Measurements from ENCODE around the gene ATP1A4. TPM values are rescaled to one million over a fixed set of nuclear protein-coding genes. Genes with fewer than 3 reads are reported as not detected.

Gene ATP1A4
- total RNA-seq, 2 donors from 2014 or later, result 2.8 to 5.2 TPM

DNA sequence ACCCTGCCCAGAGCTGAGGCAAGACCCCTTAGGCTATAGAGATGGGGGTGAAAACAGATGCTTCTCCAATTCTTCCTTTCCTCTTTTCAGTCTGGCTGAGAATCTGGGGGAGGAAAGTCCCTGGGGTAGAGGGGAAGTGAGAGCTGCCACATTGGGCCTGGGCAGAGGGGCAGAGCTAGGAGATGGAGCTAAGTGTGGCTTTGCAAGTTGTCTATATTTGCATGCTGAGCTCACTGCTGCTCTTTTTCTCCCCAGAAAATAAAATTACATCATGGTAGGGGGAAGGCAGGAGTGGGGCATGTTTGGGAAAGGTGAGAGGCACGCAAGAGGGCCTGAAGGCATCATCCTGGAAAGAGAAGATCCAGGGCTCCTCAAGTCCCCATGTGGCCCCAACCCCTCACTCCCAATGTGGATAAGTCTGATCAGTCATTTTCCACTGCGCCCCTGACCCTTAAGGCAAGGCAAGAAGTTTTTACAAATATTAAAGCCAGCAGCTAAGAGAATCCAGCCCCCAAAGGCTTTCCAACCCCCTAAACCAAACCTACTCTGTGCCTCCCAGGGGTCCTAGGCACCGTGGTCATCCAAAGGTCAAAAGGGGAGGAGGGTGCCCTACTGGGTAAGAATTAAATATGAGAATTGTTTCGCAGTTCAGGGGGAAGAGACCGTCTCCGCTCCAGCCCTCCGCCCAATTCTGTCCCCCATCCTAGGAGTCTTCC, 53.3 kb downstream of the ATP1A4 start:
- intact Hi-C loops (cut with DNase I), result loop anchor here (10.0 kb wide), 1 partner anchor 170 kb away; no protein-coding TSS in a partner anchor

DNA sequence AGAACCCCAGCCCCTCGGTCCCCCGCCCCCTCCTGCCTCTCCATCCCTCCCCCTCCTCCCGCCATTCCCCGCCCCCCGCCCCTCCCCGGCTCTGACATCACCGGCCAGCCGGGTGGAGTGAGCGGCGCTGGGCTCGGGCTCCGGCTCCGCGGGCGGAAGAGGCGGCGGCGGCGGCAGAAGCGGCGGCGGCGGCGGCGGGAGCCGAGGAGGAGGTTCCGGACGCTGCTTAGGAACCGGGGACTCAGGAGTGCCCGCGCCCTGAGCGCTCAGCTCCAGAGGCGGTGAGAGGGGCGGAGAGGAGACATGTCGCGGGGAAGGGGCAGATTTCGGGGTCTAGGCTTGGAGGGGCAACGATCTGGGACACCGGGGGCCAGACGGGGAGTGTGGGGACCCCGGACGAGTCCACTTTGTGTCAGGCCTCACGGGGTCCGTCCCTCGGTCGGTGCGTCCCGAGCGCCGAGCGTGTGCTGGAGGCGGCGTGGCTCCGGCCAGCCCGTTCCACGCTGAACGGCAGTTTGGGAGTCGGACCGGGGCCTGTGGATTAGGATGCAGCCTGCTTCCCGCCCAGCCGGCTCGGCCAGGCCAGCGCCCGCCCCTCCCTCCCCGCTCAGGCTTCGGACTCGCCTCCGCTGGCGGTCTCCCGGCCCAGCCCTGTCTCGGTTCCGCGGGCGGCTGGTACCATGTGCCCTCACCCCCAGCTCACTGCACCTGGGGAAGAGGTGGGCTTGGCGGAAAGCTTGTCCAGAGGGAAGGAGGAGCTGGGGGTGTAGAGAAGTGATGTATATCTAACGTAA, 54.0 kb downstream of the ATP1A4 start, which contains the start of gene PEA15:
PEA15 (plus strand) TSS at position 143 of the 794 bp plus-strand sequence. CDS start 6,161 bp downstream, outside the sequence.
- intact Hi-C loops (cut with DNase I), result loop anchor here (10.0 kb wide), 1 partner anchor 169 kb away; no protein-coding TSS in a partner anchor
- H3K4me3 ChIP-seq, result peak within 1 kb of the TSS; percentile 88 to 91
- H3K4me1 ChIP-seq (replicated peaks), result peaks cover 13% of the 10 kb centered on the region
- no peaks in the 10 kb centered on the region for H3K36me3 ChIP-seq
- H3K9me3 ChIP-seq, result no peaks in the 10 kb centered on the region
- no peaks in the 10 kb centered on the region for H3K27me3 ChIP-seq (replicated peaks; ENCODE audit: insufficient read depth)
- DNase-seq (ENCODE audit: low spot score), result peak; percentile 69
- TF ChIP-seq POLR2A (IDR thresholded peaks at IDR 0.05), result peak; percentile 82
- no peak for TF ChIP-seq POLR2AphosphoS5 (IDR thresholded peaks at IDR 0.05)
- TF ChIP-seq, protein P1, sequence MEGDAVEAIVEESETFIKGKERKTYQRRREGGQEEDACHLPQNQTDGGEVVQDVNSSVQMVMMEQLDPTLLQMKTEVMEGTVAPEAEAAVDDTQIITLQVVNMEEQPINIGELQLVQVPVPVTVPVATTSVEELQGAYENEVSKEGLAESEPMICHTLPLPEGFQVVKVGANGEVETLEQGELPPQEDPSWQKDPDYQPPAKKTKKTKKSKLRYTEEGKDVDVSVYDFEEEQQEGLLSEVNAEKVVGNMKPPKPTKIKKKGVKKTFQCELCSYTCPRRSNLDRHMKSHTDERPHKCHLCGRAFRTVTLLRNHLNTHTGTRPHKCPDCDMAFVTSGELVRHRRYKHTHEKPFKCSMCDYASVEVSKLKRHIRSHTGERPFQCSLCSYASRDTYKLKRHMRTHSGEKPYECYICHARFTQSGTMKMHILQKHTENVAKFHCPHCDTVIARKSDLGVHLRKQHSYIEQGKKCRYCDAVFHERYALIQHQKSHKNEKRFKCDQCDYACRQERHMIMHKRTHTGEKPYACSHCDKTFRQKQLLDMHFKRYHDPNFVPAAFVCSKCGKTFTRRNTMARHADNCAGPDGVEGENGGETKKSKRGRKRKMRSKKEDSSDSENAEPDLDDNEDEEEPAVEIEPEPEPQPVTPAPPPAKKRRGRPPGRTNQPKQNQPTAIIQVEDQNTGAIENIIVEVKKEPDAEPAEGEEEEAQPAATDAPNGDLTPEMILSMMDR (IDR thresholded peaks at IDR 0.05), result no peak
- H3K27ac ChIP-seq, result peak within 1 kb of the TSS; percentile 90 to 93
- under 1% methylated on average over 54 of the region's 76 CpGs for WGBS

More for the DNA sequence above, 53.3 kb downstream of the ATP1A4 start:
- TF ChIP-seq POLR2AphosphoS5 (IDR thresholded peaks at IDR 0.05), result no peak
- no peak for TF ChIP-seq POLR2A (IDR thresholded peaks at IDR 0.05)
- TF ChIP-seq, protein P1 (IDR thresholded peaks at IDR 0.05), result no peak
- H3K4me1 ChIP-seq (replicated peaks), result peaks cover 13% of the 10 kb centered on the region
- no peaks in the 10 kb centered on the region for H3K9me3 ChIP-seq
- H3K4me3 ChIP-seq, result peak overlapping the region; percentile 88 to 91
- no peaks in the 10 kb centered on the region for H3K36me3 ChIP-seq
- no peak for DNase-seq (ENCODE audit: low spot score)
- peak overlapping the region; percentile 90 to 93 for H3K27ac ChIP-seq
- 23% methylated on average over 7 of the region's 7 CpGs for WGBS
- no peaks in the 10 kb centered on the region for H3K27me3 ChIP-seq (replicated peaks; ENCODE audit: insufficient read depth)

DNA sequence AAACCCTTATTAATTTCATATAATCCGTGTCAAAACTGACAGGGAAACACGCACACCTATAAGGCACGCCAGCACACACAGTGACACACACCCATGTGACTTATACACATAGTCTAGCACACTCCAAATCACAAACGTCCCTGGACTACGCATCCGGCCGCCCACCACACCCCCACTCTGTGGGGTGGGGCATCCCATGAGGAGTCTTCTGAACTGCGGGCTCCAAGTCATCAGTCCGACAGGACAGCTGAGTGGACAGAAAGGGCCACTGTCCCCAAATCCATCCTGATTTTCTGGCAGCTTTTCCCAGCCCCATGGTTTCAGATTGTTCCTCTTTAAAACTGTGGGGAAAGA, 54.6 kb downstream of the ATP1A4 start:
- WGBS, result under 1% methylated on average over 9 of the region's 9 CpGs
- peaks cover 13% of the 10 kb centered on the region for H3K4me1 ChIP-seq (replicated peaks)
- peak overlapping the region; percentile 88 to 91 for H3K4me3 ChIP-seq
- intact Hi-C loops (cut with DNase I), result loop anchor here (10.0 kb wide), 1 partner anchor 169 kb away; no protein-coding TSS in a partner anchor
- no peaks in the 10 kb centered on the region for H3K36me3 ChIP-seq
- peak overlapping the region; percentile 90 to 93 for H3K27ac ChIP-seq
- no peaks in the 10 kb centered on the region for H3K9me3 ChIP-seq
- no peaks in the 10 kb centered on the region for H3K27me3 ChIP-seq (replicated peaks; ENCODE audit: insufficient read depth)
- no peak for DNase-seq (ENCODE audit: low spot score)
- TF ChIP-seq, protein P1 (IDR thresholded peaks at IDR 0.05), result no peak
- no peak for TF ChIP-seq POLR2AphosphoS5 (IDR thresholded peaks at IDR 0.05)

DNA sequence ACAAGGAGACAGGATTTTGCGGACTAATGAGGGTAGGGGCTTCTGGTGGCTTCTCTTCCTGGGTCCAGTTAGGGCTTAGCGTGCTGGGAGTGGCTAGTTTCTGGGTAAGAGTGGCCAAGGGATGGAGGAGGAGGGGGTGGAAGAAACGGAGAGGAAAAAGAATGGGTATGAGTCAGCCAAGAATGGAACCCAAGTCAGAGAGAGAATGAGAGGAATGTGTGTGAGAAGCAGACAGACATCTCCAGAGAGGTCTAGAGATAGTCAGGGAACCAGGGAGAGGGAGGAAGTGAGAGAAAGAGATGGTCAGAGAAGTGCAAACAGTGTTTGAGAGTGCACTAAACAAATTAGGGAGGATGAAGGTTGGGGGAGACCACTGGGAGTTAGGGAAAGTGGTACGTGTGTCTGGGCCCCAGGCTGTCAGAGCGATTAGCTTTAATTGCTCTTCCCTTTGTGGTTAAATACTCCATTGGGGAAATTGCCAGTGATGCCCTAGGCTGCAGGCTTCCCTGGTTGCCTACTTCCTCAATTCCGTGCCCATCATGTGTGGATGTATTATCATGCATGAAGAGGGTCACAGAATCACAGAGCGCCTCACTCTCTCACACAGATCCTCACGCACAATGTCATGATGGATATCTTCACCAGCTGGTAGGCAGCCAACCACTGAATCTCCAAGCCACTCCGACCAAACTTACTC, 55.2 kb downstream of the ATP1A4 start:
- no peak for DNase-seq (ENCODE audit: low spot score)
- H3K4me3 ChIP-seq, result peak overlapping the region; percentile 88 to 91
- H3K4me1 ChIP-seq (replicated peaks), result peaks cover 13% of the 10 kb centered on the region
- H3K27ac ChIP-seq, result peak overlapping the region; percentile 90 to 93
- H3K9me3 ChIP-seq, result no peaks in the 10 kb centered on the region
- TF ChIP-seq, protein P1 (IDR thresholded peaks at IDR 0.05), result no peak
- TF ChIP-seq POLR2AphosphoS5 (IDR thresholded peaks at IDR 0.05) (no peak), POLR2A (IDR thresholded peaks at IDR 0.05) (no peak)
- 46% methylated on average over 9 of the region's 9 CpGs for WGBS
- intact Hi-C loops (cut with DNase I), result loop anchor here (10.0 kb wide), 1 partner anchor 168 kb away; no protein-coding TSS in a partner anchor
- no peaks in the 10 kb centered on the region for H3K27me3 ChIP-seq (replicated peaks; ENCODE audit: insufficient read depth)
- no peaks in the 10 kb centered on the region for H3K36me3 ChIP-seq

Data from prostate gland (tissue), 2 donors.